H9 (cell line): ENCODE results near the gene LRRC17. TPM values are rescaled to one million over a fixed set of nuclear protein-coding genes. Genes with fewer than 3 reads are reported as not detected.
A peak's percentile ranks its signal among the peaks of the same experiment; 100 is the strongest.

Source experiments
- DNase-seq: peaks from one replicate; pipeline ENCODE4 v3.0.0-alpha.2; 2017
- H2AFZ ChIP-seq: one replicate; pipeline ENCODE4 v1.6.1; 2013; ENCODE audit warnings: mild to moderate bottlenecking, low read length, control low read depth, moderate library complexity
- H2AK5ac ChIP-seq: 2 replicates; pipeline ENCODE4 v1.6.1; 2013; ENCODE audit warnings: low read length, control low read depth, mixed read lengths; ENCODE audit not compliant: insufficient read length
- H2BK120ac ChIP-seq: one replicate; pipeline ENCODE4 v1.6.1; 2013; ENCODE audit warnings: low read depth, mild to moderate bottlenecking, low read length, control low read depth, inconsistent platforms; ENCODE audit not compliant: poor library complexity, severe bottlenecking
- H2BK12ac ChIP-seq: 2 replicates; pipeline ENCODE4 v1.6.1; 2013; ENCODE audit warnings: low read length, control low read depth, mixed read lengths, low read depth; ENCODE audit not compliant: insufficient read length
- H2BK15ac ChIP-seq: 2 replicates; pipeline ENCODE4 v1.6.1; 2013; ENCODE audit warnings: low read depth, low read length, control low read depth
- H2BK20ac ChIP-seq: one replicate; pipeline ENCODE4 v1.6.1; 2013; ENCODE audit warnings: low read depth, mild to moderate bottlenecking, low read length, control low read depth, inconsistent platforms; ENCODE audit not compliant: poor library complexity, severe bottlenecking
- H2BK5ac ChIP-seq: 2 replicates; pipeline ENCODE4 v1.6.1; 2013; ENCODE audit warnings: low read length, control low read depth, mixed read lengths; ENCODE audit not compliant: insufficient read length
- H3K14ac ChIP-seq: 2 replicates; pipeline ENCODE4 v1.6.1; 2013; ENCODE audit warnings: low read length, control low read depth; ENCODE audit not compliant: insufficient read depth
- H3K18ac ChIP-seq: 2 replicates; pipeline ENCODE4 v1.6.1; 2013; ENCODE audit warnings: low read depth, mild to moderate bottlenecking, mixed read lengths, low read length, control low read depth; ENCODE audit not compliant: insufficient read length
- H3K23ac ChIP-seq: 2 replicates; pipeline ENCODE4 v1.6.1; 2013; ENCODE audit warnings: low read length, control low read depth, mixed read lengths, low read depth; ENCODE audit not compliant: insufficient read length
- H3K23me2 ChIP-seq: 2 replicates; pipeline ENCODE4 v1.6.1; 2013; ENCODE audit warnings: low read depth, mild to moderate bottlenecking, mixed read lengths, low read length, control low read depth; ENCODE audit not compliant: insufficient read length, poor library complexity, severe bottlenecking
- H3K27ac ChIP-seq: 2 replicates; pipeline ENCODE4 v1.5.1; 2013; ENCODE audit warnings: low read length, control low read depth, mixed read lengths, low read depth; ENCODE audit not compliant: insufficient read length
- H3K27me3 ChIP-seq: 2 replicates; pipeline ENCODE4 v1.6.1; 2013; ENCODE audit warnings: low read length, control low read depth, inconsistent platforms; ENCODE audit not compliant: insufficient read depth
- H3K4ac ChIP-seq: 2 replicates; pipeline ENCODE4 v1.6.1; 2013; ENCODE audit warnings: low read depth, mild to moderate bottlenecking, control low read depth, inconsistent platforms, low read length, moderate library complexity
- H3K4me1 ChIP-seq: 2 replicates; pipeline ENCODE4 v1.6.1; 2013; ENCODE audit warnings: low read length, control low read depth, inconsistent platforms; ENCODE audit not compliant: insufficient read depth
- H3K4me2 ChIP-seq: 2 replicates; pipeline ENCODE4 v1.6.1; 2013; ENCODE audit warnings: low read length, control low read depth, mixed read lengths; ENCODE audit not compliant: insufficient read length, insufficient read depth
- H3K56ac ChIP-seq: 2 replicates; pipeline ENCODE4 v1.6.1; 2013; ENCODE audit warnings: low read depth, mild to moderate bottlenecking, mixed read lengths, low read length, control low read depth; ENCODE audit not compliant: insufficient read length
- H3K79me1 ChIP-seq: 2 replicates; pipeline ENCODE4 v1.6.1; 2013; ENCODE audit warnings: low read depth, mild to moderate bottlenecking, moderate library complexity, low read length, control low read depth, inconsistent platforms; ENCODE audit not compliant: insufficient read depth, poor library complexity, severe bottlenecking
- H3K79me2 ChIP-seq: 2 replicates; pipeline ENCODE4 v1.6.1; 2013; ENCODE audit warnings: low read length, control low read depth, inconsistent platforms; ENCODE audit not compliant: insufficient read depth
- H3K9ac ChIP-seq: 2 replicates; pipeline ENCODE4 v1.6.1; 2013; ENCODE audit warnings: low read length, control low read depth, mixed read lengths; ENCODE audit not compliant: insufficient read length; ENCODE audit errors: extremely low read depth
- H3K9me3 ChIP-seq: one replicate; pipeline ENCODE4 v1.6.1; 2013; ENCODE audit warnings: low read depth, low read length, inconsistent platforms; ENCODE audit not compliant: control insufficient read depth
- H3T11ph ChIP-seq: one replicate; pipeline ENCODE4 v1.6.1; 2013; ENCODE audit warnings: mild to moderate bottlenecking, low read length, control low read depth, inconsistent platforms
- H4K20me1 ChIP-seq: one replicate; pipeline ENCODE4 v1.6.1; 2013; ENCODE audit not compliant: control insufficient read depth, insufficient read length, insufficient read depth
- H4K5ac ChIP-seq: 2 replicates; pipeline ENCODE4 v1.6.1; 2013; ENCODE audit warnings: low read depth, mild to moderate bottlenecking, mixed read lengths, low read length, control low read depth; ENCODE audit not compliant: insufficient read length
- H4K8ac ChIP-seq: replicated peaks from 2 replicates; pipeline ENCODE4 v1.6.1; 2013; ENCODE audit warnings: low read length, control low read depth, mixed read lengths, low read depth; ENCODE audit not compliant: insufficient read length
- H4K91ac ChIP-seq: 2 replicates; pipeline ENCODE4 v1.6.1; 2013; ENCODE audit warnings: low read depth, mild to moderate bottlenecking, moderate library complexity, mixed read lengths, low read length, control low read depth; ENCODE audit not compliant: insufficient read length
- H3K27ac Mint-ChIP-seq, 3 experiments: 2 replicates in 2 of 3; 3 replicates in 1 of 3; pipeline ENCODE4 v1.8.0; 2020 to 2021; ENCODE audit warnings: mixed read lengths in 3 of 3, mild to moderate bottlenecking in 1 of 3, moderate library complexity in 1 of 3
- H3K27me3 Mint-ChIP-seq: 2 replicates; pipeline ENCODE4 v1.8.0; 2021; ENCODE audit warnings: low read depth, mild to moderate bottlenecking, moderate library complexity, mixed read lengths
- H3K36me3 Mint-ChIP-seq, 3 experiments: 2 replicates in 2 of 3; 3 replicates in 1 of 3; pipeline ENCODE4 v1.8.0; 2020 to 2021; ENCODE audit warnings: low read depth in 3 of 3, mixed read lengths in 3 of 3; ENCODE audit not compliant: insufficient read depth in 1 of 3
- H3K4me1 Mint-ChIP-seq, 2 experiments: 2 replicates each; pipeline ENCODE4 v1.8.0; 2020; ENCODE audit warnings: mixed read lengths in 2 of 2
- H3K4me3 Mint-ChIP-seq, 2 experiments: 2 replicates in 1 of 2; 3 replicates in 1 of 2; pipeline ENCODE4 v1.8.0; 2020 to 2021; ENCODE audit warnings: mild to moderate bottlenecking in 2 of 2, mixed read lengths in 2 of 2, moderate library complexity in 1 of 2
- H3K9me3 Mint-ChIP-seq, 2 experiments: 2 replicates in 1 of 2; 3 replicates in 1 of 2; pipeline ENCODE4 v1.8.0; 2020; ENCODE audit warnings: mild to moderate bottlenecking in 2 of 2, mixed read lengths in 2 of 2, moderate library complexity in 1 of 2
- WGBS: extraction: QIAGEN DNeasy Blood & Tissue Kit; methylation state at CpG from one replicate; pipeline ENCODE4 v1.1.7; 2013; ENCODE audit warnings: missing lambda C conversion rate, low lambda C conversion rate, mixed read lengths; ENCODE audit not compliant: insufficient read length; ENCODE audit errors: extremely low coverage; 5-methylcytosine and 5-hydroxymethylcytosine counted together
- total RNA-seq: library from RNA; stranded (reverse); gene quantifications from 2 replicates; pipeline ENCODE4 v1.2.1, GENCODE V29; 2021
- TF ChIP-seq, protein P1 (sequence below): fragments of 200-600 bp; sonication (generic); conservative IDR thresholded peaks from 3 replicates; pipeline ENCODE4 v1.8.0; 2021; ENCODE audit warnings: antibody characterized with exemption, mild to moderate bottlenecking

Gene LRRC17
- total RNA-seq, 1 experiment from 2014 or later = 2.0 TPM

DNA sequence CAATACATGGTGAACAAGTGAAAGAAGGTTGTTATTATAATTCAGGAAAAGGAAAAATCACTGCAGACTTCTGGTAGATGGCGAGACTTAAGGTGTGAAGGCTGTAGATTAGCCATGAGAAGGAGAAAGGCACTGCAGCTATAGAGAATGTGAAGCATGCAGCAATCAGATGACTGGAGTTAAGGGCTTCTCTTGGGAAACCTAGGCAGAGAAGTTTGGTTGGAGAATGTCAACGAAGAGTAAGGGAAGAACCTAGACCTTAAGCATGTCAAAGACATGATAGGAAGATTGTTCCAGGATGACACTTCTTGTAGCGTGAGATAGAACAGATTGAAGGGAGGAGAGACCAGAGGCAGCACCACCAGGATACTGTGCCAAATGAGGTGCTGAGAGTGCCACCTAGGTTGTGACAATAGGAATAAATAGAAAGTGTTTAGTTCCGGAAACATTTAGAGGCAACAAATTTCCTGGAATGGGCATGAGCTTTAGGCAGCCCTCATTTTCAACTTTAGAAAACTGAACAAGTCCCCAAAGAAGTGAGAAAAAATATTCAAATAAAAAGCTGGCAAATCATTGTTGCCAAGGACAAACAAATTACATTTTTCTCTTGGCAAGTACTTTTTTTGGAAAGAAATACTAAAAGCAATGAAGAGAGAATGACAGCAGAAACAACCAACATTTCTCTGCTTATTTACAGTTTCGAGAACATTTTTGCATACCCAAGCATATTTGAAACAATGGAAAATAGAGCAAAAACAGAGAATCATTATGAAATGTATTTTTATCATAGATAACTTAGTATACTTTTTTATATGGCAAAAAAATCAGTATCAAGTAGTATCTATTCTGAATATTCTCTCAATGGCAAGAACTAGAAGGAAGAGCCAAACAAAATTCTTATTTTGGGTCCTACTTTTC lies 4.9 kb downstream of the LRRC17 start:
- Mint-ChIP-seq H3K9me3 (no peaks in the 10 kb centered on the region), H3K4me1 (peaks cover 38 to 42% of the 10 kb centered on the region in 2 experiments), H3K27me3 (no peaks in the 10 kb centered on the region), H3K27ac (peak overlapping the region in 1 of 3 experiments; percentile 73; a peak in 1 of 7 replicates), H3K4me3 (no peak overlapping the region), H3K36me3 (no peaks in the 10 kb centered on the region)
- Histone ChIP-seq H2AFZ (no peak overlapping the region), H3K79me1 (no peaks in the 10 kb centered on the region), H2BK5ac (no peak overlapping the region), H3K14ac (no peak overlapping the region), H3K56ac (no peak overlapping the region), H3K18ac (no peak overlapping the region), H2AK5ac (no peak overlapping the region), H3K23me2 (no peaks in the 10 kb centered on the region), H4K5ac (no peak overlapping the region), H3T11ph (no peak overlapping the region), H3K9me3 (no peaks in the 10 kb centered on the region), H2BK12ac (no peak overlapping the region), H3K79me2 (no peaks in the 10 kb centered on the region), H3K27ac (no peak overlapping the region), H3K4me2 (no peak overlapping the region), H4K8ac (no peak overlapping the region), H2BK15ac (no peak overlapping the region), H3K4me1 (peaks cover 3% of the 10 kb centered on the region), H4K20me1 (no peaks in the 10 kb centered on the region), H3K9ac (no peak overlapping the region), H3K4ac (no peak overlapping the region), H2BK120ac (no peak overlapping the region), H4K91ac (no peak overlapping the region), H2BK20ac (no peak overlapping the region), H3K23ac (no peak overlapping the region), H3K27me3 (no peaks in the 10 kb centered on the region)
- WGBS = no CpG with 5 or more reads among the region's 5 CpGs
- TF ChIP-seq, protein P1, sequence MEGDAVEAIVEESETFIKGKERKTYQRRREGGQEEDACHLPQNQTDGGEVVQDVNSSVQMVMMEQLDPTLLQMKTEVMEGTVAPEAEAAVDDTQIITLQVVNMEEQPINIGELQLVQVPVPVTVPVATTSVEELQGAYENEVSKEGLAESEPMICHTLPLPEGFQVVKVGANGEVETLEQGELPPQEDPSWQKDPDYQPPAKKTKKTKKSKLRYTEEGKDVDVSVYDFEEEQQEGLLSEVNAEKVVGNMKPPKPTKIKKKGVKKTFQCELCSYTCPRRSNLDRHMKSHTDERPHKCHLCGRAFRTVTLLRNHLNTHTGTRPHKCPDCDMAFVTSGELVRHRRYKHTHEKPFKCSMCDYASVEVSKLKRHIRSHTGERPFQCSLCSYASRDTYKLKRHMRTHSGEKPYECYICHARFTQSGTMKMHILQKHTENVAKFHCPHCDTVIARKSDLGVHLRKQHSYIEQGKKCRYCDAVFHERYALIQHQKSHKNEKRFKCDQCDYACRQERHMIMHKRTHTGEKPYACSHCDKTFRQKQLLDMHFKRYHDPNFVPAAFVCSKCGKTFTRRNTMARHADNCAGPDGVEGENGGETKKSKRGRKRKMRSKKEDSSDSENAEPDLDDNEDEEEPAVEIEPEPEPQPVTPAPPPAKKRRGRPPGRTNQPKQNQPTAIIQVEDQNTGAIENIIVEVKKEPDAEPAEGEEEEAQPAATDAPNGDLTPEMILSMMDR = no peak
- DNase-seq = no peak
